H9 (cell line): Measurements from ENCODE around the gene HGF. TPM values are rescaled to one million over a fixed set of nuclear protein-coding genes. Genes with fewer than 3 reads are reported as not detected.

Source experiments
- DNase-seq: peaks from one replicate; pipeline ENCODE4 v3.0.0-alpha.2; 2017
- H2AFZ ChIP-seq: one replicate; pipeline ENCODE4 v1.6.1; 2013; ENCODE audit warnings: mild to moderate bottlenecking, low read length, control low read depth, moderate library complexity
- H2AK5ac ChIP-seq: 2 replicates; pipeline ENCODE4 v1.6.1; 2013; ENCODE audit warnings: low read length, control low read depth, mixed read lengths; ENCODE audit not compliant: insufficient read length
- H2BK120ac ChIP-seq: one replicate; pipeline ENCODE4 v1.6.1; 2013; ENCODE audit warnings: low read depth, mild to moderate bottlenecking, low read length, control low read depth, inconsistent platforms; ENCODE audit not compliant: poor library complexity, severe bottlenecking
- H2BK12ac ChIP-seq: 2 replicates; pipeline ENCODE4 v1.6.1; 2013; ENCODE audit warnings: low read length, control low read depth, mixed read lengths, low read depth; ENCODE audit not compliant: insufficient read length
- H2BK15ac ChIP-seq: 2 replicates; pipeline ENCODE4 v1.6.1; 2013; ENCODE audit warnings: low read depth, low read length, control low read depth
- H2BK20ac ChIP-seq: one replicate; pipeline ENCODE4 v1.6.1; 2013; ENCODE audit warnings: low read depth, mild to moderate bottlenecking, low read length, control low read depth, inconsistent platforms; ENCODE audit not compliant: poor library complexity, severe bottlenecking
- H2BK5ac ChIP-seq: 2 replicates; pipeline ENCODE4 v1.6.1; 2013; ENCODE audit warnings: low read length, control low read depth, mixed read lengths; ENCODE audit not compliant: insufficient read length
- H3K14ac ChIP-seq: 2 replicates; pipeline ENCODE4 v1.6.1; 2013; ENCODE audit warnings: low read length, control low read depth; ENCODE audit not compliant: insufficient read depth
- H3K18ac ChIP-seq: 2 replicates; pipeline ENCODE4 v1.6.1; 2013; ENCODE audit warnings: low read depth, mild to moderate bottlenecking, mixed read lengths, low read length, control low read depth; ENCODE audit not compliant: insufficient read length
- H3K23ac ChIP-seq: 2 replicates; pipeline ENCODE4 v1.6.1; 2013; ENCODE audit warnings: low read length, control low read depth, mixed read lengths, low read depth; ENCODE audit not compliant: insufficient read length
- H3K23me2 ChIP-seq: 2 replicates; pipeline ENCODE4 v1.6.1; 2013; ENCODE audit warnings: low read depth, mild to moderate bottlenecking, mixed read lengths, low read length, control low read depth; ENCODE audit not compliant: insufficient read length, poor library complexity, severe bottlenecking
- H3K27ac ChIP-seq: 2 replicates; pipeline ENCODE4 v1.5.1; 2013; ENCODE audit warnings: low read length, control low read depth, mixed read lengths, low read depth; ENCODE audit not compliant: insufficient read length
- H3K27me3 ChIP-seq: 2 replicates; pipeline ENCODE4 v1.6.1; 2013; ENCODE audit warnings: low read length, control low read depth, inconsistent platforms; ENCODE audit not compliant: insufficient read depth
- H3K4ac ChIP-seq: 2 replicates; pipeline ENCODE4 v1.6.1; 2013; ENCODE audit warnings: low read depth, mild to moderate bottlenecking, control low read depth, inconsistent platforms, low read length, moderate library complexity
- H3K4me1 ChIP-seq: 2 replicates; pipeline ENCODE4 v1.6.1; 2013; ENCODE audit warnings: low read length, control low read depth, inconsistent platforms; ENCODE audit not compliant: insufficient read depth
- H3K4me2 ChIP-seq: 2 replicates; pipeline ENCODE4 v1.6.1; 2013; ENCODE audit warnings: low read length, control low read depth, mixed read lengths; ENCODE audit not compliant: insufficient read length, insufficient read depth
- H3K56ac ChIP-seq: 2 replicates; pipeline ENCODE4 v1.6.1; 2013; ENCODE audit warnings: low read depth, mild to moderate bottlenecking, mixed read lengths, low read length, control low read depth; ENCODE audit not compliant: insufficient read length
- H3K79me1 ChIP-seq: 2 replicates; pipeline ENCODE4 v1.6.1; 2013; ENCODE audit warnings: low read depth, mild to moderate bottlenecking, moderate library complexity, low read length, control low read depth, inconsistent platforms; ENCODE audit not compliant: insufficient read depth, poor library complexity, severe bottlenecking
- H3K79me2 ChIP-seq: 2 replicates; pipeline ENCODE4 v1.6.1; 2013; ENCODE audit warnings: low read length, control low read depth, inconsistent platforms; ENCODE audit not compliant: insufficient read depth
- H3K9ac ChIP-seq: 2 replicates; pipeline ENCODE4 v1.6.1; 2013; ENCODE audit warnings: low read length, control low read depth, mixed read lengths; ENCODE audit not compliant: insufficient read length; ENCODE audit errors: extremely low read depth
- H3K9me3 ChIP-seq: one replicate; pipeline ENCODE4 v1.6.1; 2013; ENCODE audit warnings: low read depth, low read length, inconsistent platforms; ENCODE audit not compliant: control insufficient read depth
- H3T11ph ChIP-seq: one replicate; pipeline ENCODE4 v1.6.1; 2013; ENCODE audit warnings: mild to moderate bottlenecking, low read length, control low read depth, inconsistent platforms
- H4K20me1 ChIP-seq: one replicate; pipeline ENCODE4 v1.6.1; 2013; ENCODE audit not compliant: control insufficient read depth, insufficient read length, insufficient read depth
- H4K5ac ChIP-seq: 2 replicates; pipeline ENCODE4 v1.6.1; 2013; ENCODE audit warnings: low read depth, mild to moderate bottlenecking, mixed read lengths, low read length, control low read depth; ENCODE audit not compliant: insufficient read length
- H4K8ac ChIP-seq: replicated peaks from 2 replicates; pipeline ENCODE4 v1.6.1; 2013; ENCODE audit warnings: low read length, control low read depth, mixed read lengths, low read depth; ENCODE audit not compliant: insufficient read length
- H4K91ac ChIP-seq: 2 replicates; pipeline ENCODE4 v1.6.1; 2013; ENCODE audit warnings: low read depth, mild to moderate bottlenecking, moderate library complexity, mixed read lengths, low read length, control low read depth; ENCODE audit not compliant: insufficient read length
- H3K27ac Mint-ChIP-seq, 3 experiments: 2 replicates in 2 of 3; 3 replicates in 1 of 3; pipeline ENCODE4 v1.8.0; 2020 to 2021; ENCODE audit warnings: mixed read lengths in 3 of 3, mild to moderate bottlenecking in 1 of 3, moderate library complexity in 1 of 3
- H3K27me3 Mint-ChIP-seq: 2 replicates; pipeline ENCODE4 v1.8.0; 2021; ENCODE audit warnings: low read depth, mild to moderate bottlenecking, moderate library complexity, mixed read lengths
- H3K36me3 Mint-ChIP-seq, 3 experiments: 2 replicates in 2 of 3; 3 replicates in 1 of 3; pipeline ENCODE4 v1.8.0; 2020 to 2021; ENCODE audit warnings: low read depth in 3 of 3, mixed read lengths in 3 of 3; ENCODE audit not compliant: insufficient read depth in 1 of 3
- H3K4me1 Mint-ChIP-seq, 2 experiments: 2 replicates each; pipeline ENCODE4 v1.8.0; 2020; ENCODE audit warnings: mixed read lengths in 2 of 2
- H3K4me3 Mint-ChIP-seq, 2 experiments: 2 replicates in 1 of 2; 3 replicates in 1 of 2; pipeline ENCODE4 v1.8.0; 2020 to 2021; ENCODE audit warnings: mild to moderate bottlenecking in 2 of 2, mixed read lengths in 2 of 2, moderate library complexity in 1 of 2
- H3K9me3 Mint-ChIP-seq, 2 experiments: 2 replicates in 1 of 2; 3 replicates in 1 of 2; pipeline ENCODE4 v1.8.0; 2020; ENCODE audit warnings: mild to moderate bottlenecking in 2 of 2, mixed read lengths in 2 of 2, moderate library complexity in 1 of 2
- CTCF ChIP-seq: fragments of 200-600 bp; sonication (generic); conservative IDR thresholded peaks from 3 replicates; pipeline ENCODE4 v1.8.0; 2021; ENCODE audit warnings: antibody characterized with exemption, mild to moderate bottlenecking
- WGBS: extraction: QIAGEN DNeasy Blood & Tissue Kit; methylation state at CpG from one replicate; pipeline ENCODE4 v1.1.7; 2013; ENCODE audit warnings: missing lambda C conversion rate, low lambda C conversion rate, mixed read lengths; ENCODE audit not compliant: insufficient read length; ENCODE audit errors: extremely low coverage; 5-methylcytosine and 5-hydroxymethylcytosine counted together
- total RNA-seq: library from RNA; stranded (reverse); gene quantifications from 2 replicates; pipeline ENCODE4 v1.2.1, GENCODE V29; 2021

Gene HGF
- total RNA-seq, 1 experiment from 2014 or later = 0.15 TPM

GRCh38 chr7:81725812-81726127 is 44.1 kb downstream of the HGF start:
- Histone ChIP-seq H3K79me2 (no peaks in the 10 kb centered on the region), H4K8ac (no peak overlapping the region), H2BK20ac (no peak overlapping the region), H4K5ac (no peak overlapping the region), H3K27ac (no peak overlapping the region), H3K23ac (no peak overlapping the region), H4K91ac (no peak overlapping the region), H3K56ac (no peak overlapping the region), H2BK120ac (no peak overlapping the region), H3K9ac (no peak overlapping the region), H3K18ac (no peak overlapping the region), H3K79me1 (no peaks in the 10 kb centered on the region), H3K27me3 (no peaks in the 10 kb centered on the region), H3K9me3 (no peaks in the 10 kb centered on the region), H3K4me1 (no peaks in the 10 kb centered on the region; the same call in 1 of the 2 replicates), H3K23me2 (no peaks in the 10 kb centered on the region), H2BK5ac (no peak overlapping the region), H2BK12ac (no peak overlapping the region), H3K4me2 (no peak overlapping the region), H2BK15ac (no peak overlapping the region), H2AFZ (no peak overlapping the region), H2AK5ac (no peak overlapping the region), H3T11ph (no peak overlapping the region), H4K20me1 (no peaks in the 10 kb centered on the region), H3K4ac (no peak overlapping the region), H3K14ac (no peak overlapping the region)
- no peak for DNase-seq
- 0 out of 7 replicates have a peak overlapping the region, but pooled peaks of 1 of the 3 experiments have one; percentile 13 for H3K27ac Mint-ChIP-seq
- H3K27me3 Mint-ChIP-seq = no peaks in the 10 kb centered on the region
- no peak overlapping the region for H3K4me3 Mint-ChIP-seq
- no CpG with 5 or more reads among the region's 6 CpGs for WGBS
- H3K9me3 Mint-ChIP-seq = no peaks in the 10 kb centered on the region
- no peaks in the 10 kb centered on the region for H3K36me3 Mint-ChIP-seq
- peaks cover 5 to 6% of the 10 kb centered on the region in 2 experiments; a peak in 3 of 4 replicates for H3K4me1 Mint-ChIP-seq
- TF ChIP-seq CTCF = no peak
